GM19395 (cell line): ENCODE measurements around the gene TPI1.
"Not testable (repeated sequence)": the region's sequence is repeated elsewhere in the genome, so short reads cannot be mapped to it uniquely, and the experiment has no call there.

ENCODE experiments used
- ATAC-seq: cut with Tn5 transposase; IDR thresholded peaks from one replicate; pipeline ENCODE4 v1.9.1; 2021; ENCODE audit warnings: mild to moderate bottlenecking, moderate library complexity; ENCODE audit not compliant: unreplicated experiment

TPI1 gene

GRCh38 chr12:6890789-6891645 lies 23.7 kb downstream of the TPI1 start:
- peak; percentile 94 for ATAC-seq

- ATAC-seq, result no peak
Measured at GRCh38 chr12:6891646-6892001, 24.3 kb downstream of the TPI1 start.

DNA sequence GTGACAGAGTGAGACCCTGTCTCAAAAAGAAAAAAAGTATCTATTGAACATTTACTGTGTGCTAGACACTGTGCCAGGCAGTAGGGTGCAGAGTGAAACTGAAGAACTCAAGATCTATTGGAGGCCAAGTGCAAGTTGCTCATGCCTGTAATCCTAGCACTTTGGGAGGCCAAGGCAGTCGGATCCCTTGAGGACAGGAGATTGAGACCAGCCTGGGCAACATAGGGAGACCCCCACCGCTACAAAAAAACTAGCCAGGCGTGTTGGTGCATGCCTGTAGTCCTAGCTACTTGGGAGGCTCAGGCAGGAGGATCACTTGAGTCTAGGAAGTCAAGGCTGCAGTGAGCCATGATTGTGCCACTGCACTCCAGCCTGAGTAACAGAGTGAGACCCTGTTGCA lies 25.4 kb downstream of the TPI1 start:
- ATAC-seq, result not testable (repeated sequence)

DNA sequence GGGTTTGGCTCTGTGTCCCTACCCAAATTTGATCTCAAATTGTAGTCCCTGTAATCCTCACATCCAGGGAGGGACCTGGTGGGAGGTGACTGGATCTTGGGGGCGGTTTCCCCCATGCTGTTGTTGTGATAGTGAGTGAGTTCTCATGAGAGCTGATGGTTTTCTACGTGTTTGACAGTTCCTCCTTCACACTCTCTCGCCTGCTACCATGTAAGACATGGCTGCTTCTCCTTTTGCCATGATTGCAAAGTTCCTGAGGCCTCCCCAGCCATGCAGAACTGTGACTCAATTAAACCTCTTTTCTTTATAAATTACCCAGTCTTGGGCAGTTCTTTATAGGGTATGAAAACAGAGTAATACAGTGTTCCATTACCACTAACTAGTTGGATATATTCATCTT lies 27.0 kb downstream of the TPI1 start:
- ATAC-seq, result no peak

DNA sequence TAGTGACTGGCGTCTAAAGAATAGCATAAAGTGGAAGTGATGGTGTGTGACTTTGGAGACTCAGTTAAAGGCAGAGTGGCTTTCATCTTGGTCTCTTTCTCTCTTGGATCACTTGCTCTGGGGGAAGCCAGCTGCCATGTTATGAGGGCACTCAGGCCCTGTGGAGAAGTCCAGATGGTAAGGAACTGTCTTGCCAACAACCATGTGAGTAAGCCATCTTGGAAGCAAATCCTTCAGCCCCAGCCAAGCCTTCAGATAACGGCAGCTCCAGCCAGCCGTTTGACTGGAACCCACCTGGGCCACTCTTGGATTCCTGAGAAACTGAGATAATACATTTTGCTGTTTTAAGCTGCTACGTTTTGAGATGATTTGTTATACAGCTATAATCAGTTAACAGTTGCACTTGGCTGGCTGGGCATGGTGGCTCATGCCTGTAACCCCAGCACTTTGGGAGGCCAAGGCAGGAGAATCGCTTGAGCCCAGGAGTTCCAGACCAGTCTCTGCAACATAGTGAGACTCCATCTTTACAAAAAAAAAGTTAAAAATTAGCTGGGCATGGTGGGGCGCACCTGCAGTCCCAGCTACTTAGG lies 29.6 kb downstream of the TPI1 start:
- ATAC-seq, result no peak

- no peak for ATAC-seq
Measured at GRCh38 chr12:6899427-6899826, 32.1 kb downstream of the TPI1 start.

DNA sequence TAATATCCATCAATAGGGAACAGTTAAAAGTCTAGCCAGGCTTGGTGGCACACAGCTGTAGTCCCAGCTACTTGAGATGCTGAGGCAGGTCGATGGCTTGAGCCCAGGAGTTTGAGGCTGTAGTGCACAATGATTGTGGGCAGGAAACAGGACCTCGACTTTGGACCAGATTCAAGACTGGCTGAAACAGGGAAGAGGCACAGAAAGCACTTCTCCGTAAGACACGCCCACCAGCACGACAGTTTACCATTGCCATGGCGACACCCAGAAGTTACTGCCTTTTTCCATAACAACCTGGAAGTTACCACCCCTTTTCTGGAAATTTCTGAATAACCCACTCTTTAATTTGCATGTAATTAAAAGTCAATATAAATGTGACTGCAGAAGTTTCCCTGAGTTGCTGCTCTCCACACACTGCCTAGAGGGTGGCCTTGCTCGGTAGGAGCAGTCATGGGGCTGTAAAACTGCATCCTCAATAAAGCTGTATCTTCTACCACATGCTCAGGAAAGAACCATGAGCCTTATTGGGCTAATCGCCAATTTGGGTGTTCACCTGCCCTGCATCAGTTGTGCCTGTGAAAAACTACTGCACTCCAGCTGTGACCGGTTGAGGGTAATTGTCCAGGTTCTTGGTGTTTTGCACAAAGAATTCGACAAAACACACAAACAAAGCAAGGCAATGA lies 32.6 kb downstream of the TPI1 start:
- no peak for ATAC-seq

GRCh38 chr12:6902448-6902847 lies 35.1 kb downstream of the TPI1 start:
- no peak for ATAC-seq

GRCh38 chr12:6903722-6904121 lies 36.4 kb downstream of the TPI1 start:
- no peak for ATAC-seq

DNA sequence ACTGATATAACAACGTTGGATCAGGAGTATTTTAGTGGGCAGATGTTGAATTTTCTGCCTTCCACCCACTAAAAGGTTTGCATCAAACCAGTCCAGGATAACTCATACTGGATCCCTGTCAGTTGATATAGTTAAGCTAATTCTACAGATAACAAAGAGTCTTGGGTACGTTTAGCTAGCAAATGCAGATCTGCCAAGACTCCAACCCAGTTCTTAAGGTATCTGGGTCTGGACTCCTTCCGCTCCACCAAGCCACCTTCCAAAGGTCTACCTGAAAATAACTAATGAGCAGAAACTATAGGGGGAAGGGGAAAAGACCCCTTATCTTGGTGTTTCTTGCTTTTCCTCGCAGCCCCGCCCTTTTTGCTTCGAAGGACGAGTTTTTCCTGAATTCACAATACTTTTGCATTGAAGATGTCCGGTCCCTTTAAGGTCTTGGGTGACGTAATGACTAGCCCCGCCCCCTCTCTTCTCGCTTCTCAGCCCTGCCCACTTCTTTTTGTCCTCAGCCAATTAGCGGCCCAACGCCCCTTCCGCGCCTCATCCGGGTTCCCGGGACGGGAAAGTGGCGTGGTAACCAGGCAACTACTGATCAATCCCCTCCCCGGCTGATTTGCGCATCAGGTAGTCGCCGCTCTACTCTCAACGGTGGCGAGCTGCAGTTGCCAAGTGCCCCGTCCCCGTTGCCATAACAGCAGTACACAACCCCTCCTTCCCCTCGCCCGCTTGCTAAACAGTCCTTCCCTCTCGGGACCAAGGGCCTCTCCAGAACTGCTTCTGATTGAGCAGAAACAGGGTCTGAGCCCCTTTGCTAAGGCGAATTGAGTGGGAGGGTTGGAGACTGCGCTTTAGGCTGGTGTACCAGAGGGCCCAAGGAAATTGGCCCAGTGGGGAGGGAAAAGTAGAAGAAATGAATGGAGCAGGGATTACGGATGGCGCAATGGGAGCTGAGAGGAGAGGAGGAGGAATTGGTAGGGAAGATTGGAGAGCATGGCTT lies 37.2 kb downstream of the TPI1 start, which contains the start of gene LRRC23:
TSS of gene LRRC23 (plus strand) at position 543 of the 997 bp plus-strand sequence. CDS start 812 bp downstream, outside the sequence.
- ATAC-seq, result peak; percentile 96

DNA sequence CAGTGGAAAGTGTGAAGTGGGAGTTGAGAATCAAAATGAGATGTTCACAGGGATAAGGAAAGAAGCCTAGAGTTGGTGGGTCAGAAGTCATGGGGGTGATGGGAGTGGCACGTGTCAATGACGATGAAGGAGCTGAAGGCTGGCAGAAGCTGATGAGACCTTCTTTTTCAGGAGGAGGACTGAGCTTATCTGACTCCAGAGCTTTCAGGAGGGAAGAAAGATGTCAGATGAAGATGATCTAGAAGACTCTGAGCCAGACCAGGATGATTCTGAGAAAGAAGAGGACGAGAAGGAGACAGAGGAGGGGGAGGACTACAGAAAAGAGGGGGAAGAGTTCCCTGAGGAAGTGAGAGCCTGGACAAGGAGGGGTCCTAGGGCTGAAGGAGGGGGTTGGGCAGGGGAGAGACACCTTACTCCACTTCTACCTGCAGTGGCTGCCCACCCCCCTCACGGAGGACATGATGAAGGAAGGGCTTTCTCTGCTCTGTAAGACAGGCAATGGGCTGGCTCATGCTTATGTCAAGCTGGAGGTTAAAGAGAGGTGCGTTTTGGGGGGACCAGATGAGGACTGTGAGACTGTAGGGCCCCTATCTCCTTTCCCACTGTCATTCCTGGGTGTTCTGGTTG lies 38.2 kb downstream of the TPI1 start:
- no peak for ATAC-seq

DNA sequence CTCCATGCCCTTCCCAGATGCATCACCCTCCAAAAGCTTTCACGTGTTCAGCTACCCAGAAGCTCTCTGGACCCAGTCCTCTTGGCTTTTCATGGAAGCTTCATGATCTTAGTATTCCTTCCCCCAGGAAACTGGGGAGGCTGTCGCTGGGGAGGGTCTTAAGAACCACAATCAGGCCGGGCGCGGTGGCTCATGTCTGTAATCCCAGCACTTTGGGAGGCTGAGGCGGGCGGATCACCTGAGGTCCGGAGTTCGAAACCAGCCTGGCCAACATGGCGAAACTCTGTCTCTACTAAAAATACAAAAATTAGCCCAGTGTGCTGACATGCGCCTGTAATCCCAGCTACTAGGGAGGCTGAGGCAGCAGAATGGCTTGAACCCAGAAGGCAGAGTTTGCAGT lies 40.8 kb downstream of the TPI1 start:
- ATAC-seq, result not testable (repeated sequence)

DNA sequence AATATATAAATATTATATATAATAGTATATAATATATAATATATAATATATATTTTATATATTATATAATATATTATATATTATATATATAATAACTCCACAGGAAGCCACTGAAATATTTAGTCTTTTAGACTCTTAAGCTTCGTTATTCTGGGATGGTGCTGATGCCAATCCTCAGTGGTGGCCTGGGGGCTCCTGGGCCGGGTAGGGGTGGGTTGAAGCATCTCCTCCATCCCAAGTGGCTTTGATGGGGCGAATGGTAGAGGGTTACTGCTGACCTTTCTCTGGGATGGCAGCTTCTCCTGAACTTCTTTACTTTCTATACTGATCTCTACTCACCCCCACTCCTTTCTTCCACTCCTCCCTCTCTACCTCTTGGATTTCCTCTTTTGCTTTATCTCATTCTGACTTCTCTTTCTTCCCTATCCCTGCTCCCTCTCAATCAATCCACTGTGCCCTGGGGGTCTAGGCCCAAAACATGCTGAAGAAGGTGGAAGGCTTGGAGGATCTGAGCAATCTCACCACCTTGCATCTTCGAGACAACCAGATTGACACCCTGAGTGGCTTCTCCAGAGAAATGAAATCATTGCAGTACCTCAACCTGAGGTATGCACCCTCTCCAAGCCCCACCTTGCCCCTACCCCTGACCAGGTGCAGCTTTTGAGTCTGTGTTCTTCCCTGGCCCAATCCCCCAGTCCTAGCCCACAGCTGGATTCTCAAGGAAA lies 42.3 kb downstream of the TPI1 start:
- ATAC-seq, result no peak

DNA sequence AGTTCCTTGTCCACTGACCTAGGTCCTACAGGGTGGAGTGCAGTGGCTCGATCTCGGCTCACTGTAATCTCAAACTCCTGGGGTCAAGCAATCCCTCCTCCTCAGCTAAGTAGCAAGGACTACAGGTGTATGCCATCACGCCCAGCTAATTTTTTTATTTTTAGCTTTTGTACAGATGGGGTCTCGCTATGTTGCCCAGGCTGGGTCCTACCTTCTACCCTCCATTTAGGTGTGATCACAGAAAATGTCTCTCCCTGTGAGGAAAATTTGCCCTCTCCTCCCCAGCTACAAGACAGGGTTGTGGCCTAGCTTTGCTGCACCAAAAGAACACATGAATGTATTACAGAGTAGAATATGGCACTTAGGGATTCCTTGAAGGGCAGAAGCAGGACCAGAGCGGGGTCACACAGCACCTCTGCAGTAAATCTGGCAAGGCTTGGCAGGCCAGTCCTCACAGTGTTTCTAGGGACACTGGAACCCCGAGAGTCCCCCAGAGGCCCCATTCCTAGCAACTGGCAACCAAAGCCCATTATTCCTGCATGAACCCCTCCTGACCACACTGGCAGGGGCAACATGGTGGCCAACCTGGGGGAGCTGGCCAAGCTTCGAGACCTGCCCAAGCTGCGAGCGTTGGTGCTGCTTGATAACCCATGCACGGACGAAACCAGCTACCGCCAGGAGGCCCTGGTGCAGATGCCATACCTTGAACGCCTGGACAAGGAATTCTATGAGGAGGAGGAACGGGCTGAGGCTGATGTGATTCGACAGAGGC lies 45.0 kb downstream of the TPI1 start:
- ATAC-seq, result no peak

DNA sequence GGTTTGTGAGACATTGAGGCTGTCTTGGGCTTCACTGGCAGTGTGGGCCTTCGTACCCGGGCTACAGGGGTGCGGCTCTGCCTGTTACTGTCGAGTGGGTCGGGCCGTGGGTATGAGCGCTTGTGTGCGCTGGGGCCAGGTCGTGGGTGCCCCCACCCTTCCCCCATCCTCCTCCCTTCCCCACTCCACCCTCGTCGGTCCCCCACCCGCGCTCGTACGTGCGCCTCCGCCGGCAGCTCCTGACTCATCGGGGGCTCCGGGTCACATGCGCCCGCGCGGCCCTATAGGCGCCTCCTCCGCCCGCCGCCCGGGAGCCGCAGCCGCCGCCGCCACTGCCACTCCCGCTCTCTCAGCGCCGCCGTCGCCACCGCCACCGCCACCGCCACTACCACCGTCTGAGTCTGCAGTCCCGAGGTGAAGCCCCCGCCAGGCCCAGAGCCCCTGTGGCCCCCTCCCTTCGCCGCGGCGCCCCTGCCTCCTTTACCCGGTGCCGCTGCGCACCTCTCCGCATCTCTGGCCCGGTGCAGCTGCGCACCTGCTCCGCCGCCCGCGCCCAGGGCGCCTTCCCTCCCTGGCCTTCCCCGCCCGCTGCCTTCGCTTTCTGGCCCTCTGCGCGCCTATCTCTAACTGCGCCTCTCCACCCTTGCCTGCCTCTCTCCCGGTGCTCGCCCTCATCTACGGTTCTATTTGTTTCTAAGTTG lies 47.1 kb downstream of the TPI1 start, which contains the start of gene ENO2:
TSS of gene ENO2 (plus strand) at position 335 of the 701 bp plus-strand sequence. CDS start 1,253 bp downstream, outside the sequence.
- ATAC-seq, result peak; percentile 73

DNA sequence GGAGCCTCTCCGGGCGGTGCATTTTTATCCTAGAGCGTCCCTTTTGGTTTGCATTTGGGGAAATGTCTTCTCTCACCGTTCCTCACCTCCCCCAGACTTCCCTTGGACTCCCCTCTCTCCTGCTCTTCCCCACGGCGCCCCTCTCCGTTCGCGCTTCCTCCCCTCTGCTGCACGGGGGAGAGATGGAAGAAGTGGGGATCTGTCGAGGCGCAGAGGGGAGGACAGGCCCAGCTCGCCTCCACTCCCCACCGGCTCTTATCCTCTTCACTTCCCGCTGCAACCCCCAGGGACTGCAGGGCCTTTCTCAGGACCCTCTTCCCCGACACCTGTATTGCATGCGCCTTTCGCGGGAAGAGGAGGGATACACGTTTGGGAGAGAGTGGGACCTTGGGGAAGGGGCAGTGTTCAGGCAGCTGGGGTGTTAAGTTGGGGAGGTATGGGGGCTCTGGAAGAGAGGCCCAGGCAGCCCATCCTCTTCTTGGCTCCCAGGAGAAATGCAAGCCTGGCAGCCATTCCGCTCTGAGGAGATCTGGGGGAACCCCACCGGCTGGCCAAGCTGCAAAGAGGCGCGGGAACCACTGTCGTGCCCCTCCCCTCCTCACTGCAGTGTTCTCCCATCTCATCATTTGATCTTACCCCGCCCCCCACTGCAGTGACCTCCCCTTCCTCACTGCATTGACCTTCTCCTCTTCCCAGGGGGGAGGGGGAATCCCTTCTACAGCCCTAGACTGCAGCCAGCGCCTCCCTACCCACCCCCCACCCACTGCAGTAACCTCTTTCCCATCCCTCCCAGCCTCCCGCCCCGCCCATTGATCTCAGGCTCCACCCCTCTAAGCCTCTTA lies 47.8 kb downstream of the TPI1 start:
- ATAC-seq, result no peak

GRCh38 chr12:6915789-6916285 lies 48.5 kb downstream of the TPI1 start:
- ATAC-seq, result no peak
